Measurements from ENCODE around the gene RBL1. TPM values are rescaled to one million over a fixed set of nuclear protein-coding genes. Genes with fewer than 3 reads are reported as not detected.
A peak's percentile ranks its signal among the peaks of the same experiment; 100 is the strongest.

The RBL1 gene
- total RNA-seq, 2 donors from 2014 or later, result 2.1 to 2.4 TPM

DNA sequence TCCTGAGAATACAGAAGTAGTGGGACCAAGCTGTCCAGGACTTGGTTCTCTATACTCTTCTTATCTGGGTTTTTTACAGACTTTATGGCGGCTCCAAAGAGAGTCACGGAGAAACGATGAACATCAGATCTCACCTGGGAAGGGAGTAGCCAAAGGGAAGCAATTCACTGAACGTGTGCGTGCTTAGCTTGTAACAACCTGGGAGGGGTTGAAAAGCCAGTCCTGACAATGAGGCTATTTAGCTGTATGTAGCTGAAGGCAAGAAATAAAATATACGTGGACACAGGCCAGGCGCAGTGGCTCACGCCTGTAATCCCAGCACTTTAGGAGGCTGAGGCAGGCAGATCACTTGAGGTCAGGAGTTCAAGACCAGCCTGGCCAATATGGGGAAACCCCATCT, 18.2 kb upstream of the RBL1 start:
- Histone ChIP-seq H3K9me3 (no peaks in the 10 kb centered on the region), H3K4me3 (no peak overlapping the region), H3K27me3 (no peaks in the 10 kb centered on the region), H3K36me3 (no peaks in the 10 kb centered on the region), H3K4me1 (no peaks in the 10 kb centered on the region), H3K27ac (no peak overlapping the region)
- DNase-seq (ENCODE audit: low spot score), result no peak
- TF ChIP-seq, protein P1, sequence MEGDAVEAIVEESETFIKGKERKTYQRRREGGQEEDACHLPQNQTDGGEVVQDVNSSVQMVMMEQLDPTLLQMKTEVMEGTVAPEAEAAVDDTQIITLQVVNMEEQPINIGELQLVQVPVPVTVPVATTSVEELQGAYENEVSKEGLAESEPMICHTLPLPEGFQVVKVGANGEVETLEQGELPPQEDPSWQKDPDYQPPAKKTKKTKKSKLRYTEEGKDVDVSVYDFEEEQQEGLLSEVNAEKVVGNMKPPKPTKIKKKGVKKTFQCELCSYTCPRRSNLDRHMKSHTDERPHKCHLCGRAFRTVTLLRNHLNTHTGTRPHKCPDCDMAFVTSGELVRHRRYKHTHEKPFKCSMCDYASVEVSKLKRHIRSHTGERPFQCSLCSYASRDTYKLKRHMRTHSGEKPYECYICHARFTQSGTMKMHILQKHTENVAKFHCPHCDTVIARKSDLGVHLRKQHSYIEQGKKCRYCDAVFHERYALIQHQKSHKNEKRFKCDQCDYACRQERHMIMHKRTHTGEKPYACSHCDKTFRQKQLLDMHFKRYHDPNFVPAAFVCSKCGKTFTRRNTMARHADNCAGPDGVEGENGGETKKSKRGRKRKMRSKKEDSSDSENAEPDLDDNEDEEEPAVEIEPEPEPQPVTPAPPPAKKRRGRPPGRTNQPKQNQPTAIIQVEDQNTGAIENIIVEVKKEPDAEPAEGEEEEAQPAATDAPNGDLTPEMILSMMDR (IDR thresholded peaks at IDR 0.05), result no peak

DNA sequence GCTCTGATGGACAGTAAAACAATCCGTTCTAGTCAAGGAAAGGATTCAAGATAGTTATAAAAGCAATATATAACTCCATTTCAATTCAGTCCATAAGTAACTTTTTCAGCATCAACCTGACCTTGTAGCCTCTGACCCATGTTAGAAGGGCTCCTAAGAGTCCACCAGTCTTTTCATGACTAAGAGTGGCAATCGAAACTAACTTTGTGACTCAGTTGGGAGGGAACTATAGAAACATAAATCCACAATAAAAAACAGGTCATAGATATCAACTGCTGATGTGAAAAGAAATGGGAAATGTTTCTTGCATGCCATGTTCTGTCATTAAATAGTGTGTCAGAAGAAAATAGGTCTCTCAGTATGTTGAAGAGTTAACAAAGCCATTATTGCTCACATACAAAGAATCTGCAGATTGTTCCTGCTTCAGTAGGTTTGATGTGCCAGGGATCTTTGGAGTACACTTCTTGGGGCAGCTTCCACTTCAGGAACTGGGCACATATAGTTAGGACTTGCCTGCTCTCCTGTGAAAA, 16.2 kb upstream of the RBL1 start:
- H3K9me3 ChIP-seq, result no peaks in the 10 kb centered on the region
- H3K36me3 ChIP-seq, result no peaks in the 10 kb centered on the region
- DNase-seq (ENCODE audit: low spot score), result no peak

DNA sequence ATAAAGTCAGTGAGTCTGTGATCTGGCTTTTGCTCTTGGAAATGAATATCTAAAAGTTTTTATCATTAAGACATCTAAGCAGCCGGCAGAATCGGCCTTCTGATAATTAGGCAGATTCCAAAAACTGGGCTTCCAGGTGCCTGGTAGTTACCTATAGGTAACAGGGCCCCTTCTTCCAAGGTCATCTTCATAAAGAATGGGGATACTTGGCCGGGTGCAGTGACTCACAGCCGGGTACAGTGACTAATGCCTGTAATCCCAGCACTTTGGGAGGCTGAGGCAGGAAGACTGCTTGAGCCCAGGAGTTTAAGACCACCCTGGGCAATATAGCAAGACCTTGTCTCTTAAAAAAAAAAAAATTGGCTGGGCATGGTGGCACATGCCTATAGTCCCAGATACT, 12.9 kb upstream of the RBL1 start:
- Histone ChIP-seq H3K9me3 (no peaks in the 10 kb centered on the region), H3K36me3 (no peaks in the 10 kb centered on the region), H3K27me3 (no peaks in the 10 kb centered on the region), H3K27ac (no peak overlapping the region), H3K4me1 (no peaks in the 10 kb centered on the region), H3K4me3 (no peak overlapping the region)
- TF ChIP-seq, protein P1 (IDR thresholded peaks at IDR 0.05), result no peak
- DNase-seq (ENCODE audit: low spot score), result no peak

More for the DNA sequence above, 16.2 kb upstream of the RBL1 start:
- Histone ChIP-seq H3K27me3 (no peaks in the 10 kb centered on the region), H3K4me3 (no peak overlapping the region), H3K27ac (no peak overlapping the region), H3K4me1 (no peaks in the 10 kb centered on the region)
- TF ChIP-seq, protein P1 (IDR thresholded peaks at IDR 0.05), result no peak

DNA sequence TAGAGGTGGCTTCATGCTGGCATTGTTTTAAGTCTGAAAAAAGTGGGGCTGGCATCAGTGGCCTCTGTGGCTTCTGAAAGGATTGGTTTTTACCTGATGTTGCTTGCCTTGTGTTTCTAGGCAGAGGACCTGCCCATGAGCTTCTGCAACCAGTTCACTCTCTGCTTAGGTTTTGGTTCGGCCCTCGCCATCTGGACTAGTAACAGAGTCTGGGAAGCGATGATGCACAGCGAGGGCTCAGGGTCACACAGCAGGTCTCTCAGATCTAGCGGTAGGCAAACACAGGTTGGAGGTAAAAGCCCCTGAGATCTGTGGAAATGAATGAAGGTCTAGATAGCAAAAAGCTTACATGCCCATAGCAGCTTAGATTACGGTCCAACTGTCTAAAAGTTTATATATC, 6.8 kb upstream of the RBL1 start:
- Histone ChIP-seq H3K27me3 (no peaks in the 10 kb centered on the region), H3K27ac (no peak overlapping the region), H3K4me1 (no peaks in the 10 kb centered on the region), H3K9me3 (no peaks in the 10 kb centered on the region), H3K4me3 (no peak overlapping the region), H3K36me3 (no peaks in the 10 kb centered on the region)
- TF ChIP-seq, protein P1 (IDR thresholded peaks at IDR 0.05), result no peak
- DNase-seq (ENCODE audit: low spot score), result no peak

DNA sequence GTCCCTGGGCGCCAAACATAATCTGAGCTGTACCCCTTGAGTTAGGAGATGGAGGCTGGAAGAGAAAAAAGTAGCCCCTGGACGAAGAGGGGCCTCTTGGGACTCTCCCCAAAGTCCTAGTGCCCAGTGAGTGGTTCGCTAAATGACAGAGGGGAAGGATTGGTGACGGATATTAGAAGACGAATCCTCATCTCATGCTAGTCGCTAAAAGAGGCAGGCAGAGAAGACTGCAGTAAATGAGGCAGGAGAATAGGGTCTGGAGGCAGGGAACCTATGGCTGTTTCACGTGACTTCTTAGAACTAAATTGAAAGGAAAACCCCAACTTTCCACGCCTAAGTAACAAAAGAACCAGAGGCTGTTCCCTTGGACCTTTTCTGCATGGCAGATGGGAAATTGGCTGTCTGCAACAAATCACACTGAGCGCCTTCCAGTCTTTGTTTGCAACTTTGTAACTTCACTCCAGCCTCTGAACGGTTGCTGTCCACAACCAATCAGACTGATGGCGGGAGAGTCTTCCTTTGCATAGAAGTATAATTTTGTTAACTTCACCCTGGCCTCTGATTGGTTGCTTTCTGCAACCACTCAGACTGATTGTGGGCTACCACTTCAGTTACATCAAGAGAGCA, 731 bp upstream of the RBL1 start:
- H3K9me3 ChIP-seq, result no peaks in the 10 kb centered on the region
- no peaks in the 10 kb centered on the region for H3K27me3 ChIP-seq
- peaks cover 0 to 15% of the 10 kb centered on the region in 2 donors for H3K4me1 ChIP-seq
- peak overlapping the region; percentile 72 to 86 for H3K4me3 ChIP-seq
- no peak for DNase-seq (ENCODE audit: low spot score)
- H3K27ac ChIP-seq, result peak overlapping the region; percentile 48 to 75
- TF ChIP-seq, protein P1 (IDR thresholded peaks at IDR 0.05), result peak in 1 of 2 donors; percentile 9
- H3K36me3 ChIP-seq, result no peaks in the 10 kb centered on the region
